GM12878 (cell line): ENCODE data around the gene CASTOR1. TPM values are rescaled to one million over a fixed set of nuclear protein-coding genes. Genes with fewer than 3 reads are reported as not detected.
A peak's percentile ranks its signal among the peaks of the same experiment; 100 is the strongest.

Experiments used
- ATAC-seq: fragments of 200-7000 bp; cut with Tn5 transposase; 3 replicates; pipeline ENCODE4 v1.9.1; 2020; ENCODE audit warnings: mild to moderate bottlenecking, moderate library complexity
- BruUV-seq: library from RNA; stranded (reverse); fragments of 400-500 nt; replicated peaks from 2 replicates; lab custom pipeline; 2021; lab: Mats Ljungman, UMichigan
- CTCF ChIA-PET: fragments of 300-600 bp; sonication (Branson Sonifier 250); formaldehyde crosslinking; extraction: SDS; loops from one replicate; lab custom pipeline; 2021; ENCODE audit warnings: inconsistent platforms; lab: Yijun Ruan, JAX
- POLR2A ChIA-PET: fragments of 350-600 bp; formaldehyde crosslinking; extraction: SDS; loops from one replicate; lab custom pipeline; 2021; ENCODE audit warnings: inconsistent platforms; lab: Charles Lee
- RAD21 ChIA-PET: fragments of 300-600 bp; sonication (Branson Sonifier 250); formaldehyde crosslinking; loops from one replicate; lab custom pipeline; 2023; ENCODE audit warnings: antibody characterized with exemption; ENCODE audit not compliant: unreplicated experiment; lab: Charles Lee
- SMC1A ChIA-PET: fragments of 300-600 bp; sonication (Branson Sonifier 250); formaldehyde crosslinking; loops from one replicate; lab custom pipeline; 2023; ENCODE audit not compliant: unreplicated experiment, uncharacterized antibody; lab: Charles Lee
- DNase-seq: peaks from one replicate; pipeline ENCODE4 v3.0.0-alpha.2; 2011; ENCODE audit warnings: low read depth, low spot score
- FAIRE-seq: peaks from 3 replicates; lab custom pipeline; 2011; peaks lifted over from hg19 to GRCh38; lab: Jason Lieb, UNC
- H2AFZ ChIP-seq: 2 replicates; pipeline ENCODE4 v1.6.0; 2011; ENCODE audit warnings: low read depth, low read length, control low read depth; ENCODE audit not compliant: control insufficient read depth
- H3K27ac ChIP-seq: 2 replicates; pipeline ENCODE4 v1.5.1; 2011; ENCODE audit warnings: control low read depth; ENCODE audit not compliant: control insufficient read depth, insufficient read depth
- H3K27me3 ChIP-seq, 2 experiments: replicated peaks in 1 of 2; 2 replicates each; pipeline versions ENCODE4 v1.6.0 to v1.6.1; 2011; ENCODE audit warnings: low read length in 1 of 2; ENCODE audit not compliant: control insufficient read depth in 2 of 2, insufficient read depth in 2 of 2
- H3K36me3 ChIP-seq, 2 experiments: 2 replicates each; pipeline ENCODE4 v1.5.1; 2011; ENCODE audit warnings: low read length in 1 of 2; ENCODE audit not compliant: control insufficient read depth in 2 of 2, insufficient read depth in 2 of 2
- H3K4me1 ChIP-seq: 2 replicates; pipeline ENCODE4 v1.6.1; 2011; ENCODE audit warnings: mild to moderate bottlenecking, low read length, moderate library complexity, mixed read lengths; ENCODE audit not compliant: control insufficient read depth, insufficient read depth
- H3K4me2 ChIP-seq: 2 replicates; pipeline ENCODE4 v1.6.0; 2011; ENCODE audit warnings: control low read depth; ENCODE audit not compliant: control insufficient read depth, insufficient read depth
- H3K4me3 ChIP-seq: fragments of 200-600 bp; sonication (generic); 2 replicates; pipeline ENCODE4 v1.5.1; 2016
- H3K79me2 ChIP-seq: 2 replicates; pipeline ENCODE4 v1.6.0; 2011; ENCODE audit warnings: low read length; ENCODE audit not compliant: control insufficient read depth, insufficient read depth
- H3K9ac ChIP-seq: 2 replicates; pipeline ENCODE4 v1.8.0; 2011; ENCODE audit warnings: low read length, control low read depth, mixed read lengths; ENCODE audit not compliant: control insufficient read depth, insufficient read depth
- H3K9me3 ChIP-seq: replicated peaks from 3 replicates; pipeline ENCODE4 v1.5.1; 2011; ENCODE audit warnings: mild to moderate bottlenecking, low read length; ENCODE audit not compliant: control insufficient read depth, insufficient read depth
- H4K20me1 ChIP-seq: 2 replicates; pipeline ENCODE4 v1.6.0; 2011; ENCODE audit not compliant: control insufficient read depth, insufficient read depth
- CREM ChIP-seq: IDR thresholded peaks from 2 replicates; pipeline ENCODE4 v1.6.1; 2014; ENCODE audit warnings: antibody characterized with exemption, low read depth
- FOS ChIP-seq: IDR thresholded peaks from 3 replicates; pipeline ENCODE4 v1.6.1; 2011; ENCODE audit warnings: borderline replicate concordance; ENCODE audit not compliant: insufficient read length; ENCODE audit errors: extremely low read depth
- NFYB ChIP-seq: IDR thresholded peaks from 2 replicates; pipeline ENCODE4 v1.6.1; 2011; ENCODE audit warnings: low read depth, mild to moderate bottlenecking, low read length, improper control_type of control experiment, moderate library complexity; ENCODE audit not compliant: insufficient read depth
- RAD51 ChIP-seq: fragments of 450-650 bp; IDR thresholded peaks from 2 replicates; pipeline ENCODE4 v1.6.1; 2016; ENCODE audit warnings: moderate library complexity, mild to moderate bottlenecking, inconsistent platforms
- TCF12 ChIP-seq: IDR thresholded peaks from 2 replicates; pipeline ENCODE4 v1.6.1; 2011; ENCODE audit warnings: low read depth, mild to moderate bottlenecking, low read length
- TCF3 ChIP-seq: IDR thresholded peaks from 2 replicates; pipeline ENCODE4 v1.6.1; 2012; ENCODE audit warnings: low read depth, mild to moderate bottlenecking, low read length, borderline replicate concordance; ENCODE audit not compliant: insufficient read depth
- ZSCAN29 ChIP-seq: fragments of 450-650 bp; IDR thresholded peaks from 2 replicates; pipeline ENCODE4 v1.6.1; 2017; ENCODE audit warnings: mild to moderate bottlenecking, moderate library complexity
- ZZZ3 ChIP-seq: IDR thresholded peaks from 2 replicates; pipeline ENCODE4 v1.6.1; 2011; ENCODE audit warnings: low read depth; ENCODE audit not compliant: control insufficient read depth, insufficient read length
- WGBS: methylation state at CpG from one replicate; pipeline ENCODE4 v1.1.6; 2016; ENCODE audit warnings: low lambda C conversion rate; ENCODE audit not compliant: insufficient replicate concordance, insufficient coverage; ENCODE audit errors: missing lambda C conversion rate; 5-methylcytosine and 5-hydroxymethylcytosine counted together
- in situ Hi-C: fragments of 300-500 bp; cut with MboI; formaldehyde crosslinking; loops from 9 replicates; pipeline ENCODE4 v1.14.3; 2018; ENCODE audit warnings: mixed read lengths
- intact Hi-C: fragments of 100-400 bp; cut with micrococcal nuclease; formaldehyde crosslinking; loops from one replicate; pipeline ENCODE4 v1.14.2; 2022; ENCODE audit not compliant: unreplicated experiment
- polyA plus RNA-seq, 11 experiments: library from polyadenylated mRNA; depleted of rRNA in 4 of 11; unstranded in 6 of 11; stranded (reverse) in 5 of 11; fragments of >200 nt; fragmentation: Nextera tagmentation in 4 of 11; fragmentation: Illumina TruSeq in 1 of 11; extraction: Ambion mirVana in 4 of 11; extraction: Trizol in 1 of 11; gene quantifications; 1 replicate in 1 of 11; 2 replicates in 10 of 11; pipeline versions ENCODE4 v1.2.1 to v1.2.3, GENCODE V29; 2011 to 2016; ENCODE audit warnings: inconsistent platforms in 2 of 11, missing spikeins in 2 of 11, low read depth in 1 of 11
- total RNA-seq, 4 experiments: library from RNA; depleted of rRNA in 3 of 4; stranded (reverse); fragments of >200 nt in 3 of 4; fragmentation: Illumina TruSeq in 1 of 4; extraction: Trizol in 1 of 4; gene quantifications; 2 replicates each; pipeline versions ENCODE4 v1.2.1 to v1.2.3, GENCODE V29; 2013 to 2021
- TF ChIP-seq, protein P1 (sequence below): fragments of 450-650 bp; IDR thresholded peaks from 2 replicates; pipeline ENCODE4 v1.6.1; 2016; ENCODE audit warnings: mild to moderate bottlenecking, moderate library complexity, borderline replicate concordance
- TF ChIP-seq, protein P2 (sequence below): IDR thresholded peaks from 2 replicates; pipeline ENCODE4 v1.6.1; 2011; ENCODE audit warnings: mild to moderate bottlenecking, low read depth, low read length, moderate library complexity; ENCODE audit not compliant: insufficient replicate concordance
- TF ChIP-seq, protein P3 (sequence below): fragments of 450-650 bp; IDR thresholded peaks from 2 replicates; pipeline ENCODE4 v1.6.1; 2018; ENCODE audit warnings: borderline replicate concordance, mild to moderate bottlenecking; ENCODE audit not compliant: partially characterized antibody
- TF ChIP-seq, protein P4 (sequence below): fragments of 450-650 bp; IDR thresholded peaks from 2 replicates; pipeline ENCODE4 v1.6.1; 2017; ENCODE audit warnings: borderline replicate concordance

Gene CASTOR1
- total and polyA plus RNA-seq, 10 of the 15 experiments (the other 5 are each of a cell fraction or from before 2014, with no cell fraction given), result 0.31 to 9.1 (median 3.3) TPM

DNA sequence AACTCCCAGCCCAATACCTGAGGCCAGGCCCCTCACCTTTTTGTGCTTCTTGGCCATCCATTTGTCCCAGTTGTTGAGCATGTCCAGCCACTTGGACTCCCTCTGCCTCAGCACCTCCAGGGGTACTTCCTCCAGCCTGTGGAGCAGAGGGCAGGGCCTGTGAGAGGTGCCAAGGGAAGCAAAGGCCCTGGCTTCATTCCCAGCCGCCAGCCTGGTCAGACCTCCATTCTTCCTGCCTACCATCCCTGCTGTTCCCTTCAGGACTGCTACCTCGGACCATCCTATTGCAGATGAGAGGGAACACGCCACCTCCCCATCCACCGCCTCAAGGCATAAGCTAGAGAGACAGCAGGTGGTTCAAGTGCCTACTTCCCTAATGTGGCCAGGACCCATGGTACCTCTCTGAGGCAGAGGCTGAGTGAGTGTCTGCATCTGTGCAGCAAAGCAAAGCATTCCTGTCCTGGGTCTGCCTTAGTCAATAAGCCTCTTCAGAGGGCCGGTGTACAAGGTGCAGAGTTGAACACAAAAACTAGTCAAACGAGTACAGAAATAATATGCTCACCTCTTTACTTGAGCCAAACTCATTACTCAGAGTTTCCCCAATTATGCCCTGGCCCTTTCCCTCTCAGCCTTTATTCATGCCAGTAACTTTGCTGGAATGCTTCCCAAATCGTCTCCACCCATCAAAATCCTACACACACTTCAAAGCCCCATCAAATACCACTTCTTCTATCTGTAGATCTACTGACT is 15.4 kb upstream of the CASTOR1 start:
- Histone ChIP-seq H3K27me3 (no peaks in the 10 kb centered on the region), H3K4me2 (peak overlapping the region; percentile 99), H3K36me3 (peaks cover 16 to 19% of the 10 kb centered on the region in 2 experiments; a peak in 3 of 4 replicates), H4K20me1 (no peaks in the 10 kb centered on the region), H3K9ac (peak overlapping the region; percentile 82), H2AFZ (no peak overlapping the region), H3K79me2 (peaks cover 51% of the 10 kb centered on the region), H3K27ac (peak overlapping the region; percentile 96), H3K9me3 (no peaks in the 10 kb centered on the region), H3K4me1 (peaks cover 77% of the 10 kb centered on the region), H3K4me3 (peak overlapping the region; percentile 51; the same call in 1 of the 2 replicates)
- no TSS peak for BruUV-seq
- in situ Hi-C loops, result no loop called here
- intact Hi-C loops, result no loop called here
- ATAC-seq, result peak; percentile 27
- 40% methylated on average over 7 of the region's 7 CpGs for WGBS
- FAIRE-seq, result no peak
- SMC1A ChIA-PET, result interaction anchor here (0.7 to 9.7 kb wide), 6 partner anchors 11 to 120 kb away, joined by 3 to 92 read pairs (median 8); partner anchors contain the start of genes CASTOR1 and TBC1D10A
- POLR2A ChIA-PET, result interaction anchor here (0.8 to 16.1 kb wide), 4 partner anchors 9 to 52 kb away, joined by 3 to 198 read pairs (median 9); partner anchors contain the start of genes CCDC157, SF3A1 and TBC1D10A
- CTCF ChIA-PET, result interaction anchor here (2.5 to 18.4 kb wide), 2 partner anchors 10 to 15 kb away, joined by 12 to 177 read pairs; partner anchors contain the start of gene CASTOR1
- RAD21 ChIA-PET, result interaction anchor here (1.0 to 8.2 kb wide), 6 partner anchors 9 to 61 kb away, joined by 3 to 88 read pairs (median 5); partner anchors contain the start of genes CASTOR1, CCDC157 and SF3A1
- no peak for DNase-seq
- TF ChIP-seq NFYB, result no peak
- no peak for TF ChIP-seq CREM
- TF ChIP-seq ZSCAN29, result no peak
- TF ChIP-seq FOS, result no peak
- no peak for TF ChIP-seq ZZZ3
- TF ChIP-seq, protein P1, sequence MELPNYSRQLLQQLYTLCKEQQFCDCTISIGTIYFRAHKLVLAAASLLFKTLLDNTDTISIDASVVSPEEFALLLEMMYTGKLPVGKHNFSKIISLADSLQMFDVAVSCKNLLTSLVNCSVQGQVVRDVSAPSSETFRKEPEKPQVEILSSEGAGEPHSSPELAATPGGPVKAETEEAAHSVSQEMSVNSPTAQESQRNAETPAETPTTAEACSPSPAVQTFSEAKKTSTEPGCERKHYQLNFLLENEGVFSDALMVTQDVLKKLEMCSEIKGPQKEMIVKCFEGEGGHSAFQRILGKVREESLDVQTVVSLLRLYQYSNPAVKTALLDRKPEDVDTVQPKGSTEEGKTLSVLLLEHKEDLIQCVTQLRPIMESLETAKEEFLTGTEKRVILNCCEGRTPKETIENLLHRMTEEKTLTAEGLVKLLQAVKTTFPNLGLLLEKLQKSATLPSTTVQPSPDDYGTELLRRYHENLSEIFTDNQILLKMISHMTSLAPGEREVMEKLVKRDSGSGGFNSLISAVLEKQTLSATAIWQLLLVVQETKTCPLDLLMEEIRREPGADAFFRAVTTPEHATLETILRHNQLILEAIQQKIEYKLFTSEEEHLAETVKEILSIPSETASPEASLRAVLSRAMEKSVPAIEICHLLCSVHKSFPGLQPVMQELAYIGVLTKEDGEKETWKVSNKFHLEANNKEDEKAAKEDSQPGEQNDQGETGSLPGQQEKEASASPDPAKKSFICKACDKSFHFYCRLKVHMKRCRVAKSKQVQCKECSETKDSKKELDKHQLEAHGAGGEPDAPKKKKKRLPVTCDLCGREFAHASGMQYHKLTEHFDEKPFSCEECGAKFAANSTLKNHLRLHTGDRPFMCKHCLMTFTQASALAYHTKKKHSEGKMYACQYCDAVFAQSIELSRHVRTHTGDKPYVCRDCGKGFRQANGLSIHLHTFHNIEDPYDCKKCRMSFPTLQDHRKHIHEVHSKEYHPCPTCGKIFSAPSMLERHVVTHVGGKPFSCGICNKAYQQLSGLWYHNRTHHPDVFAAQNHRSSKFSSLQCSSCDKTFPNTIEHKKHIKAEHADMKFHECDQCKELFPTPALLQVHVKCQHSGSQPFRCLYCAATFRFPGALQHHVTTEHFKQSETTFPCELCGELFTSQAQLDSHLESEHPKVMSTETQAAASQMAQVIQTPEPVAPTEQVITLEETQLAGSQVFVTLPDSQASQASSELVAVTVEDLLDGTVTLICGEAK, result no peak
- TF ChIP-seq, protein P2, sequence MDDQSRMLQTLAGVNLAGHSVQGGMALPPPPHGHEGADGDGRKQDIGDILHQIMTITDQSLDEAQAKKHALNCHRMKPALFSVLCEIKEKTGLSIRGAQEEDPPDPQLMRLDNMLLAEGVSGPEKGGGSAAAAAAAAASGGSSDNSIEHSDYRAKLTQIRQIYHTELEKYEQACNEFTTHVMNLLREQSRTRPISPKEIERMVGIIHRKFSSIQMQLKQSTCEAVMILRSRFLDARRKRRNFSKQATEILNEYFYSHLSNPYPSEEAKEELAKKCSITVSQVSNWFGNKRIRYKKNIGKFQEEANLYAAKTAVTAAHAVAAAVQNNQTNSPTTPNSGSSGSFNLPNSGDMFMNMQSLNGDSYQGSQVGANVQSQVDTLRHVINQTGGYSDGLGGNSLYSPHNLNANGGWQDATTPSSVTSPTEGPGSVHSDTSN, result no peak
- TF ChIP-seq, protein P3, sequence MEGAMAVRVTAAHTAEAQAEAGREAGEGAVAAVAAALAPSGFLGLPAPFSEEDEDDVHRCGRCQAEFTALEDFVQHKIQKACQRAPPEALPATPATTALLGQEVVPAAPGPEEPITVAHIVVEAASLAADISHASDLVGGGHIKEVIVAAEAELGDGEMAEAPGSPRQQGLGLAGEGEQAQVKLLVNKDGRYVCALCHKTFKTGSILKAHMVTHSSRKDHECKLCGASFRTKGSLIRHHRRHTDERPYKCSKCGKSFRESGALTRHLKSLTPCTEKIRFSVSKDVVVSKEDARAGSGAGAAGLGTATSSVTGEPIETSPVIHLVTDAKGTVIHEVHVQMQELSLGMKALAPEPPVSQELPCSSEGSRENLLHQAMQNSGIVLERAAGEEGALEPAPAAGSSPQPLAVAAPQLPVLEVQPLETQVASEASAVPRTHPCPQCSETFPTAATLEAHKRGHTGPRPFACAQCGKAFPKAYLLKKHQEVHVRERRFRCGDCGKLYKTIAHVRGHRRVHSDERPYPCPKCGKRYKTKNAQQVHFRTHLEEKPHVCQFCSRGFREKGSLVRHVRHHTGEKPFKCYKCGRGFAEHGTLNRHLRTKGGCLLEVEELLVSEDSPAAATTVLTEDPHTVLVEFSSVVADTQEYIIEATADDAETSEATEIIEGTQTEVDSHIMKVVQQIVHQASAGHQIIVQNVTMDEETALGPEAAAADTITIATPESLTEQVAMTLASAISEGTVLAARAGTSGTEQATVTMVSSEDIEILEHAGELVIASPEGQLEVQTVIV, result no peak
- no peak for TF ChIP-seq RAD51
- TF ChIP-seq, protein P4, sequence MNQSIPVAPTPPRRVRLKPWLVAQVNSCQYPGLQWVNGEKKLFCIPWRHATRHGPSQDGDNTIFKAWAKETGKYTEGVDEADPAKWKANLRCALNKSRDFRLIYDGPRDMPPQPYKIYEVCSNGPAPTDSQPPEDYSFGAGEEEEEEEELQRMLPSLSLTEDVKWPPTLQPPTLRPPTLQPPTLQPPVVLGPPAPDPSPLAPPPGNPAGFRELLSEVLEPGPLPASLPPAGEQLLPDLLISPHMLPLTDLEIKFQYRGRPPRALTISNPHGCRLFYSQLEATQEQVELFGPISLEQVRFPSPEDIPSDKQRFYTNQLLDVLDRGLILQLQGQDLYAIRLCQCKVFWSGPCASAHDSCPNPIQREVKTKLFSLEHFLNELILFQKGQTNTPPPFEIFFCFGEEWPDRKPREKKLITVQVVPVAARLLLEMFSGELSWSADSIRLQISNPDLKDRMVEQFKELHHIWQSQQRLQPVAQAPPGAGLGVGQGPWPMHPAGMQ, result no peak
- 0 out of 2 replicates have a peak, but pooled peaks have one; percentile 15 for TF ChIP-seq TCF12
- TF ChIP-seq TCF3, result 0 out of 2 replicates have a peak, but pooled peaks have one; percentile 6
